K562 (cell line): ENCODE results near the gene FANCC. TPM values are rescaled to one million over a fixed set of nuclear protein-coding genes. Genes with fewer than 3 reads are reported as not detected.
A peak's percentile ranks its signal among the peaks of the same experiment; 100 is the strongest.

ENCODE experiments used
- ATAC-seq: fragments of 200-7000 bp; cut with Tn5 transposase; 3 replicates; pipeline ENCODE4 v1.9.1; 2020; ENCODE audit warnings: moderate library complexity
- BruUV-seq: library from RNA; stranded (reverse); fragments of 400-500 nt; replicated peaks from 2 replicates; lab custom pipeline; 2021; lab: Mats Ljungman, UMichigan
- CTCF ChIA-PET: fragments of 300-600 bp; formaldehyde crosslinking; extraction: SDS; loops from one replicate; lab custom pipeline; 2021; ENCODE audit warnings: low intra/inter-chr PET ratio; lab: Yijun Ruan, JAX
- POLR2A ChIA-PET: fragments of 300-600, 350-650 bp; sonication (Branson Sonifier 250); formaldehyde crosslinking; extraction: SDS; loops from one replicate; lab custom pipeline; 2021; ENCODE audit warnings: antibody characterized with exemption, inconsistent platforms; lab: Yijun Ruan, JAX
- DNase-seq, 4 experiments: peaks; one replicate each; pipeline versions ENCODE4 v3.0.0 to v3.0.0-alpha.2; 2011 to 2018; ENCODE audit warnings: low spot score in 3 of 4, mixed read lengths in 3 of 4; ENCODE audit errors: extremely low read depth in 1 of 4
- FAIRE-seq: peaks from 2 replicates; lab custom pipeline; 2011; peaks lifted over from hg19 to GRCh38; lab: Jason Lieb, UNC
- H2AFZ ChIP-seq: 2 replicates; pipeline ENCODE4 v1.6.0; 2011; ENCODE audit warnings: low read depth, low read length, control low read depth, inconsistent platforms
- H3K27ac ChIP-seq: fragments of 200-600 bp; 3 replicates; pipeline ENCODE4 v1.8.0; 2011; ENCODE audit warnings: low read depth, mild to moderate bottlenecking, control low read depth, inconsistent platforms, low read length, moderate library complexity, mixed read lengths; ENCODE audit errors: extremely low read depth
- H3K27me3 ChIP-seq, 2 experiments: fragments of 300-600 bp in 1 of 2; 2 replicates in 1 of 2; 3 replicates in 1 of 2; pipeline versions ENCODE4 v1.6.0 to v1.8.0; 2011; ENCODE audit warnings: inconsistent platforms in 2 of 2, low read length in 2 of 2, mild to moderate bottlenecking in 1 of 2, mixed read lengths in 1 of 2, moderate library complexity in 1 of 2; ENCODE audit not compliant: control insufficient read depth in 2 of 2, insufficient read depth in 2 of 2
- H3K36me3 ChIP-seq: fragments of 300-600 bp; 3 replicates; pipeline ENCODE4 v1.8.0; 2011; ENCODE audit warnings: mild to moderate bottlenecking, low read length, inconsistent platforms; ENCODE audit not compliant: control insufficient read depth, insufficient read depth
- H3K4me1 ChIP-seq, 2 experiments: fragments of 200-600 bp in 1 of 2; replicated peaks in 1 of 2; 2 replicates in 1 of 2; 3 replicates in 1 of 2; pipeline versions ENCODE4 v1.5.1 to v1.8.0; 2011; ENCODE audit warnings: inconsistent platforms in 2 of 2, low read length in 2 of 2, mild to moderate bottlenecking in 1 of 2, mixed read lengths in 1 of 2, moderate library complexity in 1 of 2; ENCODE audit not compliant: control insufficient read depth in 2 of 2, insufficient read depth in 2 of 2
- H3K4me2 ChIP-seq: 2 replicates; pipeline ENCODE4 v1.6.1; 2011; ENCODE audit warnings: low read length, control low read depth, inconsistent platforms, mixed read lengths; ENCODE audit not compliant: insufficient read depth
- H3K4me3 ChIP-seq: fragments of 200-600 bp; sonication (generic), shearing (Covaris generic); 2 replicates; pipeline ENCODE4 v1.5.1; 2016; ENCODE audit warnings: control low read depth, inconsistent platforms
- H3K79me2 ChIP-seq: fragments of 200-600 bp; 3 replicates; pipeline ENCODE4 v1.8.0; 2011; ENCODE audit warnings: low read length, inconsistent platforms; ENCODE audit not compliant: control insufficient read depth, insufficient read depth
- H3K9ac ChIP-seq, 2 experiments: 2 replicates each; pipeline versions ENCODE4 v1.6.0 to v1.6.1; 2011; ENCODE audit warnings: low read depth in 2 of 2, low read length in 2 of 2, control low read depth in 1 of 2, inconsistent platforms in 1 of 2, mild to moderate bottlenecking in 1 of 2, mixed read lengths in 1 of 2; ENCODE audit not compliant: insufficient read depth in 1 of 2
- H3K9me1 ChIP-seq: one replicate; pipeline ENCODE4 v1.6.0; 2011; ENCODE audit warnings: inconsistent platforms, mild to moderate bottlenecking, low read length, moderate library complexity; ENCODE audit not compliant: control insufficient read depth, insufficient read depth
- H3K9me3 ChIP-seq: replicated peaks from 2 replicates; pipeline ENCODE4 v1.5.1; 2011; ENCODE audit warnings: low read depth, low read length, inconsistent platforms; ENCODE audit not compliant: control insufficient read depth, insufficient read depth
- H4K20me1 ChIP-seq: replicated peaks from 2 replicates; pipeline ENCODE4 v1.6.1; 2011; ENCODE audit warnings: low read length, inconsistent platforms, mixed read lengths; ENCODE audit not compliant: control insufficient read depth, insufficient read depth
- CBFA2T2 ChIP-seq: fragments of 450-650 bp; conservative IDR thresholded peaks from 2 replicates; pipeline ENCODE4 v1.6.1; 2017; ENCODE audit warnings: mild to moderate bottlenecking
- CBX5 ChIP-seq: IDR thresholded peaks from 2 replicates; pipeline ENCODE4 v1.6.1; 2014; ENCODE audit warnings: low read depth, borderline replicate concordance
- CREM ChIP-seq: IDR thresholded peaks from 2 replicates; pipeline ENCODE4 v1.6.1; 2014; ENCODE audit warnings: antibody characterized with exemption, low read depth
- FOSL1 ChIP-seq: fragments of 200-800 bp; sonication (Bioruptor generic); conservative IDR thresholded peaks from 2 replicates; pipeline ENCODE4 v1.6.1; 2016; ENCODE audit warnings: missing genetic modification characterization, missing compliant biosample characterization
- FOXM1 ChIP-seq, 2 experiments: fragments of 450-650 bp in 1 of 2; sonication (generic) in 1 of 2; formaldehyde crosslinking in 1 of 2; IDR thresholded peaks; 2 replicates each; pipeline versions ENCODE4 v1.6.1 to v1.9.0; 2017 to 2022; ENCODE audit warnings: low read depth in 2 of 2, mild to moderate bottlenecking in 2 of 2, missing genetic modification reagents in 1 of 2, moderate library complexity in 1 of 2
- ILF3 ChIP-seq: fragments of 450-650 bp; IDR thresholded peaks from 2 replicates; pipeline ENCODE4 v1.6.1; 2018; ENCODE audit warnings: antibody characterized with exemption, mild to moderate bottlenecking, moderate library complexity, borderline replicate concordance
- JUN ChIP-seq, 2 experiments: sonication (generic) in 1 of 2; formaldehyde crosslinking in 1 of 2; IDR thresholded peaks; 2 replicates each; pipeline versions ENCODE4 v1.6.1 to v1.8.0; 2012 to 2022; ENCODE audit warnings: borderline replicate concordance in 2 of 2, mild to moderate bottlenecking in 2 of 2, improper control_type of control experiment in 1 of 2, low read depth in 1 of 2, low read length in 1 of 2, missing genetic modification reagents in 1 of 2
- JUND ChIP-seq, 2 experiments: IDR thresholded peaks; 2 replicates in 1 of 2; 3 replicates in 1 of 2; pipeline ENCODE4 v1.6.1; 2011; ENCODE audit warnings: borderline replicate concordance in 2 of 2, low read depth in 2 of 2, low read length in 2 of 2, improper control_type of control experiment in 1 of 2, missing biosample characterization in 1 of 2, missing genetic modification characterization in 1 of 2, missing genetic modification reagents in 1 of 2
- NR2C1 ChIP-seq, 2 experiments: fragments of 450-650 bp; IDR thresholded peaks; 2 replicates each; pipeline ENCODE4 v1.6.1; 2017; ENCODE audit warnings: mild to moderate bottlenecking in 2 of 2, antibody characterized with exemption in 1 of 2, inconsistent platforms in 1 of 2, missing compliant biosample characterization in 1 of 2, missing genetic modification characterization in 1 of 2
- PKNOX1 ChIP-seq: fragments of 450-650 bp; IDR thresholded peaks from 2 replicates; pipeline ENCODE4 v1.6.1; 2016
- RNF2 ChIP-seq: sonication (generic); IDR thresholded peaks from 2 replicates; pipeline ENCODE4 v1.6.1; 2016
- SMARCB1 ChIP-seq: IDR thresholded peaks from 2 replicates; pipeline ENCODE4 v1.6.1; 2011; ENCODE audit warnings: improper control_type of control experiment, low read depth; ENCODE audit not compliant: insufficient read length
- TEAD4 ChIP-seq, 2 experiments: sonication (generic) in 1 of 2; formaldehyde crosslinking in 1 of 2; IDR thresholded peaks; 2 replicates each; pipeline versions ENCODE4 v1.6.1 to v1.8.0; 2012 to 2022; ENCODE audit warnings: borderline replicate concordance in 1 of 2, inconsistent platforms in 1 of 2, low read length in 1 of 2, mild to moderate bottlenecking in 1 of 2, missing genetic modification reagents in 1 of 2
- TFAM ChIP-seq: fragments of 250-450 bp; sonication (Bioruptor Pico); conservative IDR thresholded peaks from 2 replicates; pipeline ENCODE4 v1.5.0; 2021; ENCODE audit warnings: mild to moderate bottlenecking, moderate library complexity
- ZFP1 ChIP-seq: fragments of 450-650 bp; formaldehyde crosslinking; IDR thresholded peaks from 2 replicates; pipeline ENCODE4 v1.4.0; 2020; ENCODE audit warnings: mild to moderate bottlenecking, mixed read lengths
- ZNF175 ChIP-seq: fragments of 200-800 bp; sonication (Bioruptor generic); IDR thresholded peaks from 2 replicates; pipeline ENCODE4 v1.6.1; 2016; ENCODE audit warnings: low read depth, mild to moderate bottlenecking, missing genetic modification characterization, missing compliant biosample characterization
- ZNF696 ChIP-seq: fragments of 250-450 bp; sonication (Bioruptor Pico); conservative IDR thresholded peaks from 2 replicates; pipeline ENCODE4 v1.4.0; 2020; ENCODE audit warnings: mild to moderate bottlenecking, moderate library complexity
- ZNF75A ChIP-seq: fragments of 450-650 bp; formaldehyde crosslinking; IDR thresholded peaks from 2 replicates; pipeline ENCODE4 v1.4.0; 2020; ENCODE audit warnings: mild to moderate bottlenecking
- ZNF785 ChIP-seq: fragments of 250-450 bp; sonication (Bioruptor Pico); IDR thresholded peaks from 2 replicates; pipeline ENCODE4 v1.4.0; 2020; ENCODE audit warnings: mild to moderate bottlenecking
- WGBS: fragments of 100-300 bp; shearing (Covaris generic); methylation state at CpG from one replicate; pipeline ENCODE4 v1.1.6; 2016; ENCODE audit warnings: low coverage, mixed read lengths; ENCODE audit not compliant: insufficient coverage; ENCODE audit errors: missing lambda C conversion rate; 5-methylcytosine and 5-hydroxymethylcytosine counted together
- in situ Hi-C: fragments of 300-500 bp; cut with MboI; formaldehyde crosslinking; loops from 4 replicates; pipeline ENCODE4 v1.15.0; 2018; ENCODE audit warnings: inconsistent platforms, mixed read lengths
- intact Hi-C: fragments of 100-400 bp; cut with micrococcal nuclease; formaldehyde crosslinking; loops from 2 replicates; pipeline ENCODE4 v1.14.2; 2022
- polyA plus RNA-seq, 8 experiments: library from polyadenylated mRNA; depleted of rRNA in 4 of 8; stranded (reverse) in 5 of 8; unstranded in 3 of 8; fragments of >200 nt; fragmentation: Nextera tagmentation in 2 of 8; fragmentation: Illumina TruSeq in 1 of 8; extraction: Ambion mirVana in 2 of 8; extraction: Trizol in 1 of 8; gene quantifications; 2 replicates each; pipeline versions ENCODE4 v1.2.1 to v1.2.3, GENCODE V29; 2011 to 2014; ENCODE audit warnings: inconsistent platforms in 1 of 8, missing spikeins in 1 of 8
- total RNA-seq, 7 experiments: library from RNA; depleted of rRNA in 6 of 7; stranded (reverse); fragments of >200 nt in 6 of 7; fragmentation: Illumina TruSeq in 2 of 7; extraction: Trizol in 2 of 7; gene quantifications; 2 replicates each; pipeline versions ENCODE4 v1.2.1 to v1.2.3, GENCODE V29; 2011 to 2021; ENCODE audit warnings: low replicate concordance in 1 of 7
- TF ChIP-seq, protein P1 (sequence below), 2 experiments: fragments of 450-650 bp in 1 of 2; sonication (generic) in 1 of 2; formaldehyde crosslinking in 1 of 2; IDR thresholded peaks in 1 of 2; conservative IDR thresholded peaks in 1 of 2; 2 replicates each; pipeline versions ENCODE4 v1.6.1 to v1.8.1; 2016 to 2023; ENCODE audit warnings: mild to moderate bottlenecking in 2 of 2, moderate library complexity in 2 of 2, inconsistent platforms in 1 of 2, missing genetic modification reagents in 1 of 2

FANCC gene
- total and polyA plus RNA-seq, 9 of the 15 experiments (the other 6 are each of a cell fraction or from before 2014, with no cell fraction given) = 4.6 to 18.4 (median 14.2) TPM

GRCh38 chr9:95171001-95171400, 146.5 kb downstream of the FANCC start:
- no peak overlapping the region for H3K9ac ChIP-seq
- no peak overlapping the region for H3K4me3 ChIP-seq
- POLR2A ChIA-PET = interaction anchor here (0.6 kb wide), 1 partner anchor 704 kb away, joined by 3 read pairs; the partner anchor contains the start of gene ERCC6L2
- ATAC-seq = peak; percentile 85
- no TSS peak for BruUV-seq
- no peaks in the 10 kb centered on the region for H4K20me1 ChIP-seq
- H3K36me3 ChIP-seq = peaks cover 16% of the 10 kb centered on the region; the same call in 2 of the 3 replicates
- intact Hi-C loops = no loop called here
- DNase-seq = peak in 2 of 4 experiments; percentile 21 to 45
- no peaks in the 10 kb centered on the region for H3K9me3 ChIP-seq
- peaks cover 0 to 14% of the 10 kb centered on the region in 2 experiments; a peak in 2 of 5 replicates for H3K4me1 ChIP-seq
- CTCF ChIA-PET = no interaction called here
- no peaks in the 10 kb centered on the region for H3K27me3 ChIP-seq
- peak; percentile 44 for FAIRE-seq
- in situ Hi-C loops = no loop called here
- no peaks in the 10 kb centered on the region for H3K9me1 ChIP-seq
- no peak overlapping the region for H3K4me2 ChIP-seq
- no peaks in the 10 kb centered on the region for H3K79me2 ChIP-seq
- peak overlapping the region; percentile 71; the same call in 1 of the 3 replicates for H3K27ac ChIP-seq
- H2AFZ ChIP-seq = no peak overlapping the region
- 5% methylated on average over 4 of the region's 4 CpGs for WGBS
- peak; percentile 78 for TF ChIP-seq JUND (IDR thresholded peaks at IDR 0.05; ENCODE audit: borderline replicate concordance, low read depth, low read length)
- peak; percentile 69; the same call in 2 of the 3 replicates for TF ChIP-seq JUND (tag; IDR thresholded peaks at IDR 0.05; ENCODE audit: borderline replicate concordance, low read depth, low read length)
- 0 out of 2 replicates have a peak, but pooled peaks have one; percentile 56 for TF ChIP-seq ZNF175
- TF ChIP-seq RNF2 = peak; percentile 33; the same call in 1 of the 2 replicates
- TF ChIP-seq ZNF785 (CRISPR knock-in tag) = no peak
- no peak for TF ChIP-seq FOSL1 (tag)
- TF ChIP-seq, protein P1, sequence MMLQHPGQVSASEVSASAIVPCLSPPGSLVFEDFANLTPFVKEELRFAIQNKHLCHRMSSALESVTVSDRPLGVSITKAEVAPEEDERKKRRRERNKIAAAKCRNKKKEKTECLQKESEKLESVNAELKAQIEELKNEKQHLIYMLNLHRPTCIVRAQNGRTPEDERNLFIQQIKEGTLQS (IDR thresholded peaks at IDR 0.05) = peak; percentile 88
- TF ChIP-seq, protein P1 (CRISPR knock-in tag; conservative IDR thresholded peaks at IDR 0.05) = no peak
- TF ChIP-seq ZNF75A (CRISPR knock-in tag) = no peak
- no peak for TF ChIP-seq ZNF696 (CRISPR knock-in tag)
- TF ChIP-seq NR2C1 (IDR thresholded peaks at IDR 0.05) = no peak
- TF ChIP-seq NR2C1 (tag; IDR thresholded peaks at IDR 0.05) = no peak
- peak; percentile 44; the same call in 1 of the 2 replicates for TF ChIP-seq TEAD4 (IDR thresholded peaks at IDR 0.05; ENCODE audit: low read length)
- TF ChIP-seq TEAD4 (CRISPR knock-in tag; IDR thresholded peaks at IDR 0.05; ENCODE audit: borderline replicate concordance) = no peak
- TF ChIP-seq TFAM (CRISPR knock-in tag) = no peak
- peak; percentile 20; the same call in 1 of the 2 replicates for TF ChIP-seq FOXM1 (IDR thresholded peaks at IDR 0.05; ENCODE audit: low read depth)
- no peak for TF ChIP-seq FOXM1 (CRISPR knock-in tag; IDR thresholded peaks at IDR 0.05; ENCODE audit: low read depth)
- TF ChIP-seq SMARCB1 = no peak
- TF ChIP-seq ZFP1 (CRISPR knock-in tag) = no peak
- peak; percentile 56 for TF ChIP-seq PKNOX1
- peak; percentile 86 for TF ChIP-seq JUN (IDR thresholded peaks at IDR 0.05; ENCODE audit: borderline replicate concordance, low read depth, low read length)
- no peak for TF ChIP-seq JUN (CRISPR knock-in tag; IDR thresholded peaks at IDR 0.05; ENCODE audit: borderline replicate concordance)
- no peak for TF ChIP-seq CBX5
- 0 out of 2 replicates have a peak, but pooled peaks have one; percentile 7 for TF ChIP-seq CREM
- no peak for TF ChIP-seq CBFA2T2
- no peak for TF ChIP-seq ILF3
